ENCODE results near the gene AEN.

DNA sequence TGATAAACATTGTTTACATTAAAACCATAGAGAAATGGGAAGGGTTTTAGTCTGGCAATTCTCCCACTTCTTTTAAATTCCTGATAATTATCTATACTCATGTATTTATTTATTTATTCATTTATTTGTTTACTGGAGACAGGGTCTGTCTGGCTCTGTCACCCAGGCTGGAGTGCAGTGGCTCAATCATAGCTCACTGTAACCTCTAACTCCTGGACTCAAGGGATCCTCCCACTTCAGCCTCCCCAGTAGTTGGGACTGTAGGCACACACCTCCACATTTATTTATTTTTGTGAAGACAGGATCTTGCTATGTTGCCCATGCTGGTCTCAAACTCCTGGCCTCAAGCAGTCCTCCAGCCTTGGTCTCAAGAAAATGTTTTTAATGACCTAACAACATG lies 2.5 kb upstream of the AEN start:
- no peak for TF ChIP-seq POLR2A (IDR thresholded peaks at IDR 0.05; ENCODE audit: low read depth, low read length)
- no peak for TF ChIP-seq POLR2AphosphoS5 (IDR thresholded peaks at IDR 0.05; ENCODE audit: low read depth, low read length)
- no peak for TF ChIP-seq TAF1 (IDR thresholded peaks at IDR 0.05; ENCODE audit: low read depth, low read length)
- no peak for TF ChIP-seq POU2F2 (IDR thresholded peaks at IDR 0.05; ENCODE audit: low read depth, low read length)

All from GM12891 (cell line).